Measurements from ENCODE around the gene NAA50. TPM values are rescaled to one million over a fixed set of nuclear protein-coding genes. Genes with fewer than 3 reads are reported as not detected.

The NAA50 gene
- total and polyA plus RNA-seq, 2 experiments from 2014 or later = 103 to 260 TPM

DNA sequence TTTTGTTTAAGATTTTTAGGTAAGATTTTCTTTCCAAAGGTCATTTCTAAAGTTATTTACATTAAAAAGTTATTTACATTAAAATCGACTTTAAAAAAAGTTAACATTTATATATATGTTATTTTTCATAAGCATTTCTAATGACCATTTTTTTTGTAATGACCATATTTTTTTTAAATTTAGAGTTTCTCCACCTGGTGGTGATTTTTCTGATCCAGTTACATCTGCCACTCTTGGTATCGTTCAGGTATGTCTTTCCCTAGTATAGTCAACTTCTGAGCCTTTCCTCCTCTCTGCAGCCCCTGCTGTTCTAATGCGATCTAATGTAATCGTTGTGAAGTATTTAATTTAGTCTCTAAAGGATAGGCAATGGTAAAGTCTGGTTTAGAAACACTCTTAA, 49.6 kb upstream of the NAA50 start:
- Histone ChIP-seq H3K4me3 (no peak overlapping the region), H3K27me3 (ENCODE audit: insufficient read depth) (no peaks in the 10 kb centered on the region)
- no peak for ATAC-seq

More for the DNA sequence above, 49.6 kb upstream of the NAA50 start:
- Mint-ChIP-seq H3K36me3 (ENCODE audit: low read depth) (peaks cover 23% of the 10 kb centered on the region), H3K4me1 (no peaks in the 10 kb centered on the region), H3K27ac (no peak overlapping the region), H3K9me3 (no peaks in the 10 kb centered on the region), H3K27me3 (ENCODE audit: insufficient read depth, low read depth, poor library complexity) (no peaks in the 10 kb centered on the region), H3K4me3 (no peak overlapping the region)
- no peaks in the 10 kb centered on the region for H3K9me2 ChIP-seq (ENCODE audit: insufficient read depth)
- H3K36me3 ChIP-seq (ENCODE audit: insufficient read depth) = peaks cover 8% of the 10 kb centered on the region; the same call in 1 of the 2 replicates
- H3F3A ChIP-seq (replicated peaks; ENCODE audit: low read depth) = no peaks in the 10 kb centered on the region
- DNase-seq (ENCODE audit: low spot score) = no peak
- no peaks in the 10 kb centered on the region for H3K4me1 ChIP-seq (ENCODE audit: insufficient read depth)
- H2AFZ ChIP-seq = no peak overlapping the region
- TF ChIP-seq, protein P1, sequence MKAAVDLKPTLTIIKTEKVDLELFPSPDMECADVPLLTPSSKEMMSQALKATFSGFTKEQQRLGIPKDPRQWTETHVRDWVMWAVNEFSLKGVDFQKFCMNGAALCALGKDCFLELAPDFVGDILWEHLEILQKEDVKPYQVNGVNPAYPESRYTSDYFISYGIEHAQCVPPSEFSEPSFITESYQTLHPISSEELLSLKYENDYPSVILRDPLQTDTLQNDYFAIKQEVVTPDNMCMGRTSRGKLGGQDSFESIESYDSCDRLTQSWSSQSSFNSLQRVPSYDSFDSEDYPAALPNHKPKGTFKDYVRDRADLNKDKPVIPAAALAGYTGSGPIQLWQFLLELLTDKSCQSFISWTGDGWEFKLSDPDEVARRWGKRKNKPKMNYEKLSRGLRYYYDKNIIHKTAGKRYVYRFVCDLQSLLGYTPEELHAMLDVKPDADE (IDR thresholded peaks at IDR 0.05) = no peak
- TF ChIP-seq, protein P2, sequence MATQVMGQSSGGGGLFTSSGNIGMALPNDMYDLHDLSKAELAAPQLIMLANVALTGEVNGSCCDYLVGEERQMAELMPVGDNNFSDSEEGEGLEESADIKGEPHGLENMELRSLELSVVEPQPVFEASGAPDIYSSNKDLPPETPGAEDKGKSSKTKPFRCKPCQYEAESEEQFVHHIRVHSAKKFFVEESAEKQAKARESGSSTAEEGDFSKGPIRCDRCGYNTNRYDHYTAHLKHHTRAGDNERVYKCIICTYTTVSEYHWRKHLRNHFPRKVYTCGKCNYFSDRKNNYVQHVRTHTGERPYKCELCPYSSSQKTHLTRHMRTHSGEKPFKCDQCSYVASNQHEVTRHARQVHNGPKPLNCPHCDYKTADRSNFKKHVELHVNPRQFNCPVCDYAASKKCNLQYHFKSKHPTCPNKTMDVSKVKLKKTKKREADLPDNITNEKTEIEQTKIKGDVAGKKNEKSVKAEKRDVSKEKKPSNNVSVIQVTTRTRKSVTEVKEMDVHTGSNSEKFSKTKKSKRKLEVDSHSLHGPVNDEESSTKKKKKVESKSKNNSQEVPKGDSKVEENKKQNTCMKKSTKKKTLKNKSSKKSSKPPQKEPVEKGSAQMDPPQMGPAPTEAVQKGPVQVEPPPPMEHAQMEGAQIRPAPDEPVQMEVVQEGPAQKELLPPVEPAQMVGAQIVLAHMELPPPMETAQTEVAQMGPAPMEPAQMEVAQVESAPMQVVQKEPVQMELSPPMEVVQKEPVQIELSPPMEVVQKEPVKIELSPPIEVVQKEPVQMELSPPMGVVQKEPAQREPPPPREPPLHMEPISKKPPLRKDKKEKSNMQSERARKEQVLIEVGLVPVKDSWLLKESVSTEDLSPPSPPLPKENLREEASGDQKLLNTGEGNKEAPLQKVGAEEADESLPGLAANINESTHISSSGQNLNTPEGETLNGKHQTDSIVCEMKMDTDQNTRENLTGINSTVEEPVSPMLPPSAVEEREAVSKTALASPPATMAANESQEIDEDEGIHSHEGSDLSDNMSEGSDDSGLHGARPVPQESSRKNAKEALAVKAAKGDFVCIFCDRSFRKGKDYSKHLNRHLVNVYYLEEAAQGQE (IDR thresholded peaks at IDR 0.05; ENCODE audit: unreplicated experiment) = no peak
- TF ChIP-seq STAT1 (IDR thresholded peaks at IDR 0.05; ENCODE audit: unreplicated experiment) (no peak), EZH2 (IDR thresholded peaks at IDR 0.05; ENCODE audit: low read depth, unreplicated experiment) (no peak), ZNF114 (CRISPR knock-in tag; IDR thresholded peaks at IDR 0.05) (no peak), NANOG (IDR thresholded peaks at IDR 0.05; ENCODE audit: borderline replicate concordance) (no peak), EZH2phosphoT487 (IDR thresholded peaks at IDR 0.05; ENCODE audit: unreplicated experiment) (no peak), POLR2AphosphoS5 (IDR thresholded peaks at IDR 0.05; ENCODE audit: low read depth) (no peak), CREB1 (CRISPR knock-in tag; IDR thresholded peaks at IDR 0.05; ENCODE audit: low read depth) (no peak), JUNB (IDR thresholded peaks at IDR 0.05; ENCODE audit: unreplicated experiment) (no peak), ZNF462 (CRISPR knock-in tag; IDR thresholded peaks at IDR 0.05) (no peak)
- TF ChIP-seq, protein P3, sequence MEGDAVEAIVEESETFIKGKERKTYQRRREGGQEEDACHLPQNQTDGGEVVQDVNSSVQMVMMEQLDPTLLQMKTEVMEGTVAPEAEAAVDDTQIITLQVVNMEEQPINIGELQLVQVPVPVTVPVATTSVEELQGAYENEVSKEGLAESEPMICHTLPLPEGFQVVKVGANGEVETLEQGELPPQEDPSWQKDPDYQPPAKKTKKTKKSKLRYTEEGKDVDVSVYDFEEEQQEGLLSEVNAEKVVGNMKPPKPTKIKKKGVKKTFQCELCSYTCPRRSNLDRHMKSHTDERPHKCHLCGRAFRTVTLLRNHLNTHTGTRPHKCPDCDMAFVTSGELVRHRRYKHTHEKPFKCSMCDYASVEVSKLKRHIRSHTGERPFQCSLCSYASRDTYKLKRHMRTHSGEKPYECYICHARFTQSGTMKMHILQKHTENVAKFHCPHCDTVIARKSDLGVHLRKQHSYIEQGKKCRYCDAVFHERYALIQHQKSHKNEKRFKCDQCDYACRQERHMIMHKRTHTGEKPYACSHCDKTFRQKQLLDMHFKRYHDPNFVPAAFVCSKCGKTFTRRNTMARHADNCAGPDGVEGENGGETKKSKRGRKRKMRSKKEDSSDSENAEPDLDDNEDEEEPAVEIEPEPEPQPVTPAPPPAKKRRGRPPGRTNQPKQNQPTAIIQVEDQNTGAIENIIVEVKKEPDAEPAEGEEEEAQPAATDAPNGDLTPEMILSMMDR (conservative IDR thresholded peaks at IDR 0.05; ENCODE audit: low read depth in 2 of 2) = no peak
- no peak overlapping the region for H3K27ac ChIP-seq (ENCODE audit: low read depth)
- no peak overlapping the region for H3K4me2 ChIP-seq
- H4K20me1 ChIP-seq (replicated peaks; ENCODE audit: insufficient read depth) = no peaks in the 10 kb centered on the region
- H3K79me2 ChIP-seq (replicated peaks; ENCODE audit: insufficient read depth) = no peaks in the 10 kb centered on the region

All from GM23338 (cell line).